CD8-positive, alpha-beta memory T cell (primary cell): ENCODE results near the gene MAPT. TPM values are rescaled to one million over a fixed set of nuclear protein-coding genes. Genes with fewer than 3 reads are reported as not detected.
A peak's percentile ranks its signal among the peaks of the same experiment; 100 is the strongest.

ENCODE experiments used
- CTCF ChIA-PET: fragments of 350-600 bp; sonication (Branson Sonifier 250); formaldehyde crosslinking; loops from one replicate; lab custom pipeline; 2021; ENCODE audit warnings: antibody characterized with exemption; lab: Charles Lee
- POLR2A ChIA-PET: fragments of 350-600 bp; sonication (Branson Sonifier 250); formaldehyde crosslinking; loops from one replicate; lab custom pipeline; 2021; ENCODE audit warnings: antibody characterized with exemption; lab: Charles Lee
- DNase-seq, 5 donors: peaks; one replicate each; pipeline versions ENCODE4 v3.0.0 to v3.0.0-alpha.2; 2020 to 2022; ENCODE audit warnings: mixed read lengths in 1 of 5
- H3K27ac ChIP-seq: one replicate; pipeline ENCODE4 v1.7.0; 2013; ENCODE audit warnings: low read depth, mild to moderate bottlenecking, low read length, moderate library complexity
- H3K27me3 ChIP-seq: 2 replicates; pipeline ENCODE4 v1.7.0; 2013; ENCODE audit warnings: low read length, mild to moderate bottlenecking; ENCODE audit not compliant: insufficient read depth, poor library complexity, severe bottlenecking
- H3K36me3 ChIP-seq: 2 replicates; pipeline ENCODE4 v1.7.0; 2013; ENCODE audit warnings: mild to moderate bottlenecking, low read length, moderate library complexity; ENCODE audit not compliant: insufficient read depth
- H3K4me1 ChIP-seq: 2 replicates; pipeline ENCODE4 v1.7.0; 2013; ENCODE audit warnings: mild to moderate bottlenecking, low read length, moderate library complexity; ENCODE audit not compliant: insufficient read depth
- H3K4me3 ChIP-seq: 2 replicates; pipeline ENCODE4 v1.7.0; 2013; ENCODE audit warnings: mild to moderate bottlenecking, low read length
- H3K9me3 ChIP-seq: 2 replicates; pipeline ENCODE4 v1.7.0; 2013; ENCODE audit warnings: mild to moderate bottlenecking, low read length
- H3K27ac Mint-ChIP-seq, 8 donors: one replicate each; pipeline ENCODE4 v1.8.0; 2020 to 2021; ENCODE audit warnings: mixed read lengths in 8 of 8, mild to moderate bottlenecking in 6 of 8, inconsistent platforms in 3 of 8, moderate library complexity in 3 of 8
- H3K27me3 Mint-ChIP-seq, 2 donors: one replicate each; pipeline ENCODE4 v1.8.0; 2020 to 2021; ENCODE audit warnings: mixed read lengths in 2 of 2, mild to moderate bottlenecking in 1 of 2, moderate library complexity in 1 of 2
- H3K36me3 Mint-ChIP-seq, 3 donors: one replicate each; pipeline ENCODE4 v1.8.0; 2020 to 2021; ENCODE audit warnings: mixed read lengths in 3 of 3, inconsistent platforms in 1 of 3, mild to moderate bottlenecking in 1 of 3
- H3K4me1 Mint-ChIP-seq, 3 donors: one replicate each; pipeline ENCODE4 v1.8.0; 2020 to 2021; ENCODE audit warnings: mixed read lengths in 3 of 3, inconsistent platforms in 1 of 3, mild to moderate bottlenecking in 1 of 3
- H3K4me3 Mint-ChIP-seq, 7 donors: one replicate each; pipeline ENCODE4 v1.8.0; 2020 to 2021; ENCODE audit warnings: mixed read lengths in 7 of 7, mild to moderate bottlenecking in 6 of 7, moderate library complexity in 4 of 7, inconsistent platforms in 2 of 7
- H3K9me3 Mint-ChIP-seq, 5 donors: one replicate each; pipeline ENCODE4 v1.8.0; 2020 to 2022; ENCODE audit warnings: mixed read lengths in 5 of 5, mild to moderate bottlenecking in 3 of 5, moderate library complexity in 2 of 5, inconsistent platforms in 1 of 5
- polyA plus RNA-seq: library from polyadenylated mRNA; unstranded; fragments of 300-500 nt; fragmentation: Illumina TruSeq; gene quantifications from one replicate; pipeline ENCODE4 v1.2.3, GENCODE V29; 2021
- total RNA-seq, 2 experiments: library from RNA; stranded (reverse); gene quantifications; one replicate each; pipeline ENCODE4 v1.2.3, GENCODE V29; 2021

Gene MAPT
- total and polyA plus RNA-seq, 3 experiments from 2014 or later = 0.36 to 0.42 (median 0.42) TPM

DNA sequence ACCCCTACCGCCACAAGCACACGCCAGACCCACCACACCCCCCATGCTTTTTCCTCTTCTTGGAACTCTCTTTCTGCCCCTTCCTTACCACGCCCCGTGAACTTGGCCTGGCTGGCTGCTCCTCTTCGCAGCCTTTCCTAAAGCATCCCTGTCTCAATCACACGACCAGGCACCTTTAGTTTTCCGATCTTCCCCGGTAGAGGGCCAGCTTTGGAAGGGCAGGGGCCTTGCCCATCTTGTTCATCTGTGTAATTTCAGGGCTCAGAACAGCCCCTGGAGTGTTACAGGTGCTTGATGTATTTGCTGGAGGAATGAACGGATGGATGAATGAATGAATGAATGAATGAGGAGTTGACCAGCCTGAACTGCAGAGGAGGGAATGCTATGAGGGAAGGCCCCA is 45.9 kb upstream of the MAPT start:
- POLR2A ChIA-PET = no interaction called here
- peaks cover 4 to 32% of the 10 kb centered on the region in 2 donors for H3K27me3 Mint-ChIP-seq
- Histone ChIP-seq H3K27ac (no peak overlapping the region), H3K4me1 (no peaks in the 10 kb centered on the region), H3K36me3 (no peaks in the 10 kb centered on the region), H3K9me3 (no peaks in the 10 kb centered on the region), H3K4me3 (no peak overlapping the region), H3K27me3 (no peaks in the 10 kb centered on the region)
- no peak overlapping the region for H3K4me3 Mint-ChIP-seq
- CTCF ChIA-PET = interaction anchor here (1.3 kb wide), 1 partner anchor 16 kb away, joined by 3 read pairs; no protein-coding TSS in a partner anchor
- no peak overlapping the region for H3K27ac Mint-ChIP-seq
- DNase-seq = no peak
- no peaks in the 10 kb centered on the region for H3K36me3 Mint-ChIP-seq
- peaks cover 4 to 8% (median 5%) of the 10 kb centered on the region in 3 donors for H3K4me1 Mint-ChIP-seq
- H3K9me3 Mint-ChIP-seq = no peaks in the 10 kb centered on the region

DNA sequence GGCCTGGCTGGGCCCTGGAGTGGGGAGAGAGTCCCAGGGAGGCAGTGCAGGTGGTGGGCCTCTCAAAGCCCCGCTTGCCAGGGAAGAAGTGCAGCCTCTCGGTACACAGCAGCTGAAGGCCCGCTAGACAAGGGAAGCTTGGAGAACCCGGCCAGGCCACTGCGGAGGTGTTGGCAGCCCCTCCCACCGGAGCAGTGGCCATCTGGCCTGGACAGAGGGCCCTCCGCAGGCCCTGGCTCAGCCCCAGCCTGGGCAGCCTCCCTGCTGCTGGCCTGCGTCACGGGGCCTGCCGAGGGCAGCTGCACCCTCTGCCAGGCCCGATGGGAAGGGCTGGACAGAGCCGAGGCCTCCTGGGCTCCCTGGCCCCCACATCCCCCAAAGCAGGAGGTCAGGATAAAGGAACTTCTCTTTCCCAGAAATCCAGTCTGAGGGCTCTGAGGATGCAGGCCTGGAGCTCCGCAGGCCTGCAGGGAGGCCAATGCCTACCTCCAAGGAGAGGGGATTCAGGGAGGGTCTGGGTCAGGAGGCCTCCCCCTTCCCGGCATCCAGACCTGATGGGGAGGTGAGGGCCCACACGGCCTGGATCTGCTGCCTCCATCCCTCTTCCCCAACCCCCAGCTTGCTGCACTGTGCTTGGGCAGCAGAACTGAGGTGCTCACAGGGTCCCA is 45.4 kb upstream of the MAPT start:
- no peak overlapping the region for H3K4me3 Mint-ChIP-seq
- no peak overlapping the region for H3K27ac Mint-ChIP-seq
- no peaks in the 10 kb centered on the region for H3K9me3 Mint-ChIP-seq
- POLR2A ChIA-PET = no interaction called here
- peaks cover 4 to 8% (median 5%) of the 10 kb centered on the region in 3 donors for H3K4me1 Mint-ChIP-seq
- Histone ChIP-seq H3K36me3 (no peaks in the 10 kb centered on the region), H3K4me1 (no peaks in the 10 kb centered on the region), H3K27ac (no peak overlapping the region), H3K9me3 (no peaks in the 10 kb centered on the region), H3K4me3 (no peak overlapping the region), H3K27me3 (no peaks in the 10 kb centered on the region)
- H3K27me3 Mint-ChIP-seq = peaks cover 4 to 33% of the 10 kb centered on the region in 2 donors
- CTCF ChIA-PET = interaction anchor here (1.3 kb wide), 1 partner anchor 17 kb away, joined by 3 read pairs; no protein-coding TSS in a partner anchor
- no peak for DNase-seq
- no peaks in the 10 kb centered on the region for H3K36me3 Mint-ChIP-seq

DNA sequence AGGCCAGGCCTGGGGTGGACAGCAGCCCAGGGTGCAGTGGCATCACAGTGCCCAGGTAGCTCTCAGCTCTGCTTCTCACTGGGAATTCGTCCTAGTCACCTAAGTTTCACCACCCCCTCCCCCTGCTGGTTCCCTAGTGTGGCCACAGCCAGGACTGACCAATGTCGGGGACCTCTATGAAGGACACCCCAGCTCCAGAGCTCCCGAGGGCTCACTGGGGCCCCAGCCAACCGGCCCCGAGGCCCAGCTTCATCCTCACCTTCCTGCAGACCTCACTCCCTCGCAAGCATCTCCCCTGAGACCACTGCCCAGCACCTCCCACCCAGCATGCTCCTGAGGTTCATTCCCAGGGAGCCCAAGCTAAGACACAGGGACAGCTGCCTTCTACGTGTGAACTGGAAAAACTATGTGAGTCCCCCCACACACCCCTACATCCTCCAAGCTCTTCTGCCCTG is 44.8 kb upstream of the MAPT start:
- POLR2A ChIA-PET = no interaction called here
- H3K27me3 Mint-ChIP-seq = peaks cover 9 to 38% of the 10 kb centered on the region in 2 donors
- H3K27ac Mint-ChIP-seq = no peak overlapping the region
- no peaks in the 10 kb centered on the region for H3K27me3 ChIP-seq
- peaks cover 4 to 8% (median 5%) of the 10 kb centered on the region in 3 donors for H3K4me1 Mint-ChIP-seq
- DNase-seq = no peak
- no peak overlapping the region for H3K4me3 Mint-ChIP-seq
- H3K9me3 ChIP-seq = no peaks in the 10 kb centered on the region
- no peak overlapping the region for H3K4me3 ChIP-seq
- no peaks in the 10 kb centered on the region for H3K36me3 Mint-ChIP-seq
- no peak overlapping the region for H3K27ac ChIP-seq
- CTCF ChIA-PET = interaction anchor here (1.3 kb wide), 1 partner anchor 17 kb away, joined by 3 read pairs; no protein-coding TSS in a partner anchor
- no peaks in the 10 kb centered on the region for H3K36me3 ChIP-seq
- H3K4me1 ChIP-seq = no peaks in the 10 kb centered on the region
- no peaks in the 10 kb centered on the region for H3K9me3 Mint-ChIP-seq

DNA sequence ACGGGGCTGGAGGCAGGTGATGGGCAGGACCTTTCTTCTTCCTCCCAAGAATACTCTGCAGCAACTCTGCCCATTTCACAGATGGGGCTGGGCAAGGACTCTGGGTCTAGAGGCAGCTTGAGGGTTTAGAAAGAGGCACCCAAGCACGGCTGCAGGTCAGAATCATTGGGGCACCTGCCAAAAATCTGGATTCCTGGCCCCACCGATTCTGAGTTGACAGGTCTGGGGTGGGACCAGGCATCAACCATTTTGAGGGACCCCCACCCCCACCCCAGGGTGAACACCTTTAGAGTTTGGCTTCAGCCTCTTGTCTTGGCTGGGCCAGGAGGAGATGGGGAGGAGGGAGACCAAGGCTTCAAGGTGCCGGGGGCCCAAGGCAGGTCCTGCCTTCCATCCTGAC is 44.3 kb upstream of the MAPT start:
- no peaks in the 10 kb centered on the region for H3K9me3 ChIP-seq
- no peaks in the 10 kb centered on the region for H3K36me3 ChIP-seq
- ChIA-PET CTCF (no interaction called here), POLR2A (no interaction called here)
- Mint-ChIP-seq H3K4me1 (peaks cover 4 to 8% (median 5%) of the 10 kb centered on the region in 3 donors), H3K9me3 (no peaks in the 10 kb centered on the region), H3K4me3 (no peak overlapping the region), H3K27me3 (peaks cover 10 to 39% of the 10 kb centered on the region in 2 donors), H3K27ac (no peak overlapping the region), H3K36me3 (no peaks in the 10 kb centered on the region)
- H3K4me1 ChIP-seq = no peaks in the 10 kb centered on the region
- H3K27me3 ChIP-seq = no peaks in the 10 kb centered on the region
- H3K27ac ChIP-seq = no peak overlapping the region
- DNase-seq = no peak
- H3K4me3 ChIP-seq = no peak overlapping the region

DNA sequence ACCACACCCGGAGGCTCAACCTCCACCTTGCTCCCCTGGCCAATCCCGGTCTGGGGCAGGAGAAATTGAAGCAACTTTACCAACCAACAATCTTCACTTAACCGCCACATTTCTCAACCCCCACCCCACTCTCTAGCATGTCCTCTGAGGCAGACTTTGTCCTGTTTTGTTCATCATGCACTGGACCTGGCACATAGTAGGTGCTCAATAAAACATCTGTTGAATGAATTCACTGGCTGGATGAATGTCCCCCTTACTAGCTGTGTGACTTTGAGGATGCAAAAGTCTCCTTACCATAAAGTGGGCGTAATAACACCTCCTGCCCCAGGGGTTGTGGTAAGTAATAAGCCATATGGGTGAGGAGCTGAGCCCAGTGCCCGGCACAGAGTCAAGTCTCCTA is 43.9 kb upstream of the MAPT start:
- ChIA-PET POLR2A (no interaction called here), CTCF (interaction anchor here (2.1 kb wide), 1 partner anchor 210 kb away, joined by 6 read pairs; no protein-coding TSS in a partner anchor)
- Mint-ChIP-seq H3K27ac (no peak overlapping the region), H3K9me3 (no peaks in the 10 kb centered on the region), H3K36me3 (no peaks in the 10 kb centered on the region), H3K27me3 (peaks cover 13 to 43% of the 10 kb centered on the region in 2 donors), H3K4me3 (no peak overlapping the region), H3K4me1 (peaks cover 4 to 8% (median 5%) of the 10 kb centered on the region in 3 donors)
- Histone ChIP-seq H3K4me3 (no peak overlapping the region), H3K27me3 (no peaks in the 10 kb centered on the region), H3K4me1 (no peaks in the 10 kb centered on the region), H3K27ac (no peak overlapping the region), H3K9me3 (no peaks in the 10 kb centered on the region), H3K36me3 (no peaks in the 10 kb centered on the region)
- DNase-seq = no peak

DNA sequence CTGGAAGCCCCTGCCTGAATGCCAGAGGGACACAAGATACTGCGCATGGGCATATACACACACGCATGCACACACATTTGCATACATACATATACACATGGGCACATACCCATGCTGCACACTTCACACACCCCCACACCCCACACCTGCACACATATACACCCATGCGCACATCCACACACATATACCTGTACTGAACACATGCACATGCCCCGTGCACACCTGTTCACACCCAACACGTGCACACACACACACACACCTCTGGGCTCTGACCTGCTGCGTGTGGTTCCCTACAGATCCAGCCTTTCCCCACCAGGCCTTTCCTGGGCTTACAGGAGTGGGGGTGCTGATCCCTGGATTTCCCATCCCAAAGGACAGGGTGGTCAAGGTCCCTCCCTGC is 43.3 kb upstream of the MAPT start:
- Mint-ChIP-seq H3K27ac (no peak overlapping the region), H3K9me3 (no peaks in the 10 kb centered on the region), H3K4me1 (peaks cover 4 to 8% (median 5%) of the 10 kb centered on the region in 3 donors), H3K27me3 (peaks cover 13 to 48% of the 10 kb centered on the region in 2 donors), H3K4me3 (no peak overlapping the region), H3K36me3 (no peaks in the 10 kb centered on the region)
- Histone ChIP-seq H3K9me3 (no peaks in the 10 kb centered on the region), H3K4me3 (no peak overlapping the region), H3K27me3 (no peaks in the 10 kb centered on the region), H3K36me3 (no peaks in the 10 kb centered on the region), H3K4me1 (no peaks in the 10 kb centered on the region), H3K27ac (no peak overlapping the region)
- no peak for DNase-seq
- POLR2A ChIA-PET = no interaction called here
- CTCF ChIA-PET = interaction anchor here (2.1 to 2.2 kb wide), 2 partner anchors 19 to 211 kb away, joined by 5 to 6 read pairs; no protein-coding TSS in a partner anchor

DNA sequence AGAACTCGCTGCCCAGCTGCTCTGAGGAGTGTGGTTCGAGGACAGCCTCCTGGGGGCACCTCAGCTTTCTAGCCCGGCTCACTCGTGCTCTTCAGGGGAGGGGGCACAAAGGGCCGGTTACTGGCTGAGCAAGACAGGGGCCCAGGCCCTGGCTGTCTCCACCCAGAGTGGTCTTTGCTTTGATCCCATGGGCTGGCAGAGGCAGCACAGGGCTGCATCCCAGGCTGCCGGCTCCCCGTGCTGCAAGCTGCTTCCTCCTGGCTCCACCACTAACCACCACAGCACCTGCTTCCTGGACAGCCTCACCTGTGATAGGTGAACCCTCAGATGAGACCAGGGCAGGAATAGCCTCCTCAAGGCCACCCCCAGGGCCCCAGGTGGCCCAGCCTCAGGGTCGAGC is 42.9 kb upstream of the MAPT start:
- no peak for DNase-seq
- H3K27me3 ChIP-seq = no peaks in the 10 kb centered on the region
- POLR2A ChIA-PET = no interaction called here

DNA sequence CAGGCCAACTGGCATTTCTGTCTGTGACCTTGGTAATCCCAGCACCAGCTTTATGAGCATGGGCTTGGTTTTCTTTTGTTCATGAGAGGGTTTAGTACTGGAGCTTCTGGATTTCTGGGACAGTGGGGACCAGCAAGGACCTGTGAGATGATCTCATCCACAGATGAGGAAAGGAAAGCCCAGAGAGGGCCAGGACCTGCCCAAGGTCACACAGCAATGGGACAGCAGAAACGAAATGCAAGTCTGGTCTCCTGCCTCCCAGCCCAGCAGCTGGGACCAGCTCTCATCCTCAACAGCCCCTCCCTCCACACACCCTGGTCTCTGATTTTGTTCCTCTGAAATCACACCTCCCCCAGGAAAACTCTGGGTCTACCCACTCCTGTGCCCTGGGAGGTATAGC is 42.5 kb upstream of the MAPT start:
- Histone ChIP-seq H3K27ac (no peak overlapping the region), H3K36me3 (no peaks in the 10 kb centered on the region), H3K27me3 (no peaks in the 10 kb centered on the region), H3K4me3 (no peak overlapping the region), H3K9me3 (no peaks in the 10 kb centered on the region), H3K4me1 (no peaks in the 10 kb centered on the region)
- ChIA-PET POLR2A (no interaction called here), CTCF (interaction anchor here (0.9 to 2.2 kb wide), 4 partner anchors 11 to 212 kb away, joined by 3 to 6 read pairs (median 4); no protein-coding TSS in a partner anchor)
- Mint-ChIP-seq H3K9me3 (no peaks in the 10 kb centered on the region), H3K4me3 (no peak overlapping the region), H3K27ac (peak overlapping the region in 1 of 8 donors; percentile 41), H3K36me3 (no peaks in the 10 kb centered on the region), H3K27me3 (peaks cover 20 to 56% of the 10 kb centered on the region in 2 donors), H3K4me1 (peaks cover 4 to 8% (median 5%) of the 10 kb centered on the region in 3 donors)
- no peak for DNase-seq

More for the DNA sequence above, 42.9 kb upstream of the MAPT start:
- Mint-ChIP-seq H3K4me3 (no peak overlapping the region), H3K36me3 (no peaks in the 10 kb centered on the region), H3K9me3 (no peaks in the 10 kb centered on the region), H3K4me1 (peaks cover 4 to 8% (median 5%) of the 10 kb centered on the region in 3 donors), H3K27me3 (peaks cover 15 to 52% of the 10 kb centered on the region in 2 donors), H3K27ac (no peak overlapping the region)
- Histone ChIP-seq H3K36me3 (no peaks in the 10 kb centered on the region), H3K4me1 (no peaks in the 10 kb centered on the region), H3K9me3 (no peaks in the 10 kb centered on the region), H3K4me3 (no peak overlapping the region), H3K27ac (no peak overlapping the region)
- CTCF ChIA-PET = interaction anchor here (1.1 to 2.2 kb wide), 3 partner anchors 12 to 211 kb away, joined by 3 to 6 read pairs (median 5); no protein-coding TSS in a partner anchor
